ENCODE measurements around the gene CLIC3.

Gene CLIC3

DNA sequence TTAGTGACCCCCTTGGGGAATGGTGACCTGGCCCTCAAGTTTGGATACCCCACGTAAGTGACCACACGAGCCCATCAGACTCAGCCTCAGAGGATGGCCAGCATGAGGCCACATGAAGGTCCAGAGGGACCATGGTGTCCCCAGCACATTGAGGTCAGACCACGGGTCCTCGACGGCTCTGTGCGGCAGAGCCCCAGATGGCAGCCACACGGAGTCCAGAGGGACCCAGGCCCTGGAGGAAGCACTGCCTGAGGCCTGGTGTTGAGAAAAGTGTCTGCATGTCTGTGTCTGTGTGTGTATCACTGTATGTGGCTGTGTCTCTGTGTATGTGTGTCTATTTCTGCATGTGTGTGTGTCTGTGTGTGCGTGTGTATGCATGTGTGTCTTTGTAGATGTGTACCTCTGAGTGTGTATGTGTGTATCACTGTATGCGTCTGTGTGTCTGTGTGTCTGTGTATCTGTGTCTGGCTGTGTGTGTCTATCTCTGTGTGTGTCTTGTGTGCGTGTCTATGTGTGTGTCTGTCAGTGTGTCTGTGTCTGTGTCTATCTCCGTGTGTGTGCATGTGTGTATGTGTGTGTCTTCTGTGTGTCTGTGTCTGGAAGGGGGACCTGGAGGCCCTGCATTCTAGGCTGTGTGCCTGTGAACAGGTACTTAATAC is 12.6 kb downstream of the CLIC3 start:
- in situ Hi-C loops (cut with MboI; ENCODE audit: low sequenced_read_pairs), result no loop called here

DNA sequence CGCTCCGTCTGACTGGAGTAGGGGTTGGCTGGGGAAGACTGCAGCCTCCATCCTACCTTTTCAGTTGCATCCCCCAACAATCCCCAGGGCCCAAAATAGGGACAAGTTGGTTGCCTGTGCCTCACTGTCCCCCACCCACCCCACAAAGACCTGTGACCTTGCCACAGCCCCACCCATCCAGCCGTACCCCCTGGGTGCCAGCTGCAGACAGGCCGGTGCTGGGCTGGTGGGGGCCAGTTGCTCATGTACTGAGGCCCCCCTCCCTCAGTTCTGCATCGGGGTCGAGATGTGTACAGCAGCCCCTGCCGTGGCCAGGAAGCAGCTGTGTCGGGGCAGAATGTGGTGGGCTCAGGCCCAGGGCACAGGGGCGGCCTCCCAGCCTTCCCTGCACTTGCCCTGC is 13.2 kb downstream of the CLIC3 start:
- in situ Hi-C loops (cut with MboI; ENCODE audit: low sequenced_read_pairs), result no loop called here

DNA sequence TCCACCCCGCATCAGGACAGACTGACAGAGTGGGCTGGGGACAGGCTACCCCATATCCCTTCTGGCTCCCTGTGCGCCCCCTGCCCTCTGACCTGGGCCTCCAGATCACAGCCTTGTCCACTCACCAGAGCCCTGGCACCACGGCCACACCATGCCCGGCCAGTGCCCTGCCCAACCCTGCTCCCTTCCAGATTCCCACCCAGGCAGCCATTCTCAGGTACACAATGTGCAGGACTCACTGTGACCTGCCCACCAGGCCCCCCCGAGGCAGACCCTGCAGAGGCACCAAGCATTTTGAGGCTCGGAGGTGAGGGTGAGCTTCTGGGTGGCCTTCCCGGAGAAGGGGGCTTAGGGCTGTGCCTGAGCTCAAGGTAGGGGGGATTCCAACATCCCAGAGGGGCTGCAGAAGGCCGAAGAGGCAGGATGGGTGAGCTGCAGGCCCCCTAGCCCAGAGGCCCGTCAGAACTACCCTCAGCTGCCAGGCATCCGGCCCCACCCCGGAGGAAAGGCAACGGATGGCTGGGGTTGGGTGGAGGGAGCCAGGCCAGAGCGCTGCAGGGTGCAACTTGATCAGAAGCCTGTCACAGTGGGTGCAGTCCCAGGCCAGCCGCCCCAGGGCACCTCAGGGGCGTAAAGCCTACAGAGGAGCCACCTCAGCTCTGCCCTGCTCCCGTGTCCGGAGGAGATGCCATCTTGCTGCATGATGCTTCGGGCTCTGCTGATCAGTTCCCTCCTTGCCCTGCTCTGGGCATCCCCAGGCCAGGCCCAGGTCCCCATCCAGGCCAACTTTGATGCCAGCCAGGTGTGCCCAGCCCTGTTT is 13.9 kb downstream of the CLIC3 start, which contains the start of gene LCNL1:
Gene LCNL1 (plus strand): TSS at position 762 of the 820 bp plus-strand sequence. CDS start 594 bp downstream, outside the sequence.
- in situ Hi-C loops (cut with MboI; ENCODE audit: low sequenced_read_pairs), result no loop called here

DNA sequence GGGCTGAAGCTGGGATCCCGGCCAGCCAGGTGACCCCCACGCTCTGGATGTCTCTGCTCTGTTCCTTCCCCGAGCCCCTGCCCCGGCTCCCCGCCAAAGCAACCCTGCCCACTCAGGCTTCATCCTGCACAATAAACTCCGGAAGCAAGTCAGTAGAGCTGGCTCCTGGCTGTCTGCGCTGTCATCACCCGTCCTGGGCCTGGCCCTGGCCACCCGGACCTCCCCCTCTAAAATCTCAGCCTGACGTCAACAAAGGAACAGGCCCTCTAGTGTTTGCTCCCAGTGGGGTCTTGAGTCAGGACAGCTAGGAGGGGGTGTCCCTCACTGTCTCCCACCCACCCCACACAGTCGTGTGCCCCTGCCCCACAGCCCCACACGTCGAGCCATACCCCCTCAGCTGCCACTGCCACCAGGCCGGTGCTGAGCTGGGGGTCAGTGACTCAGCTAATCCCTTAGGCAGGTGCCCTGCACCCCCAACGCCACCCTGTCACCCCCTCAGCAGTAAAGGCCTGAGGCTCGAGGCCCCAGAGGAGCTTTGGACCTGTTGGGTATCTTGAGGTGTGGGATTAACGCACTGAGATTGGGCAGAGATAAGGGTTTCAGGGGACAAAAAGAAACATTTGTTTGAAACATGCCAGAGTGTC is 14.7 kb downstream of the CLIC3 start:
- in situ Hi-C loops (cut with MboI; ENCODE audit: low sequenced_read_pairs), result no loop called here

DNA sequence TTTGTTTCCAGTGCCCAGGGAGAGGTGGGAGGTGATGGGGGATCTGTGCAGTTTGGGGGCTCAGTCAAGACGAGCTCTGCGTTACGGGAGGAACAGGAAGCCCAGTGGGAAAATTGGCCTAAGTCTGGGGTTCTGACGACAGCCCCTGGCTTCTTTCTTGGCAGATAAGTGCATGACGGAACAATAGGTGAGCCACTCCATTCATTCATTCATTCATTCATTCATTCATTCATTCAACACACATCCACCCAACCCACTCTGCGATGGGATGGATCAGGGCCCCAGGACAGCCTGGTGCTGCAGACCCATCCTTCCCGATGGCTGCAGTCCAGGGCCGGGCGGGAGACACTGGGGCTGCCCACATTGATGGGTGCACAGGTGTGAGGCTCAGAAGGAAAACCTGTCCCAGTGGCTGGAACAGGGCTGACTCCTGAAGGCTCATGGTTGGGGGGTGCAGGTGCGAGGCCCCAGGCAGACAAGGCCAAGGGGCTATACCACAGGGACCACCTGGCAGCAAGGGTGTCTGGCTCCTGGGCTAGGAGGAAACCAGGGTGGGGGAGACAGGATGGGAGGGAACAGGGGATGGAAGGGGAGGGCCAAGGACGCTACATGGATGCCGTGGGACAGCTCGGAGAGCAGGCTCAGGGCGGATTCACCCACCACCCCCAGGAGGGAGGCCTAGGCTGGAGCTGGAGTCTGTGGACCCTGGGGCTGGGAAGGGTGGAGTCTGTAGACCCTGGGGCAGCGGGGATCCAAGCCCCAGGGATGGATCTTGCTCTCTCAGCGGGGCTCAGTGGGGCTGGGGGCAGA is 15.5 kb downstream of the CLIC3 start:
- in situ Hi-C loops (cut with MboI; ENCODE audit: low sequenced_read_pairs), result no loop called here

DNA sequence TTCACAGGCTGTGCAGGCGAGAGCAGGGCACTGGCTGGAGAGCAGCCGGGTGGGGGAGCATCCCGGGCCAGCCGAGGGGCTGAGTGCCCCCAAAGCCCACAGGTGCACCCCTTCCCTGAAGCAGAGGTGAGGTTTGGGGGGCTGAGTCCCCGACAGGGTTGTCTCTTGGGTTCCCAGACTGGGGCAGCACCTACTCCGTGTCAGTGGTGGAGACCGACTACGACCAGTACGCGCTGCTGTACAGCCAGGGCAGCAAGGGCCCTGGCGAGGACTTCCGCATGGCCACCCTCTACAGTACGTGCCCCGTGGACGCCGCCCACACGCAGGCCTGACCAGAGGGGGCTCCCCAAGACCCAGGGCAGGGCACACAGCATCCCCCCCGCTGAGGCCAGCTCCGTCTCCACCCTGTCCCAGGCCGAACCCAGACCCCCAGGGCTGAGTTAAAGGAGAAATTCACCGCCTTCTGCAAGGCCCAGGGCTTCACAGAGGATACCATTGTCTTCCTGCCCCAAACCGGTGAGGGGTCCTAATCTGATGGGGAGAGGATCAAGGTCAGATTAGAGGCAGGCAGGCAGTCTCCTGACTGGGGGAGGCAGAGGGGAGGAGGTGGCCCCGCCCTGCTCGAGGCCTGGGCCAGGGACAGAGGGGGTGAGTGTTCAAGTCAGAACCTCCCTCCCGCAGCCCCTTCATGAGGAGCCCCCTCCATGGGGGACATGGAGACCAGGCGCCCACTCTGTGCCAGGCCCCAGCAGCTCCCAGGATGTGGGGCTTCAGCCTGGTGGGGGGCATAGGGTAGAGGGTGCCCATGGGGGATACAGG is 16.4 kb downstream of the CLIC3 start:
- in situ Hi-C loops (cut with MboI; ENCODE audit: low sequenced_read_pairs), result no loop called here

DNA sequence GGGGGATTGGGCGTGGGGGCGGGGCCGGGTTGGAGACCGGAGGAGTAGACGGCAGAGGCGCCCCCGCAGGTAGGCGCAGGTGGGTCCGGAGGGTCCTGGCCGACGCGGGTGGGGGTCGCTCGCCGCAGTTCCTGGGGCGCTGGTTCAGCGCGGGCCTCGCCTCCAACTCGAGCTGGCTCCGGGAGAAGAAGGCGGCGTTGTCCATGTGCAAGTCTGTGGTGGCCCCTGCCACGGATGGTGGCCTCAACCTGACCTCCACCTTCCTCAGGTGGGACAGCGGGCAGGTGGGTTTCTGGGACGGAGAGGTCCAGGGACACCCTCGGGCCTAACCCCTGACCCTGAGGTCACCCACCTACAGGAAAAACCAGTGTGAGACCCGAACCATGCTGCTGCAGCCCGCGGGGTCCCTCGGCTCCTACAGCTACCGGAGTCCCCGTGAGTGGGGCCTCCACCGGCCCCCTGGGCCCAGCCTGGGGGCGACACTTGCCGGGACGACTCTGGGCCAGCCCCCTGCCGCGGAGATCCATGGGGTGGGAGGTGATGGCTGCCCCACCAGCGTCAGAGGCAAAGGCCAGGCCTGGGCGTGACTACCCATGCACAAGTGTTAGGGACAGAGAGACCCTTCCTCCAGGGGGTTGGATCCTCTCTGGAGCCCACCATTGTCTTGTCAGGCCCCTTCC is 17.4 kb downstream of the CLIC3 start:
- in situ Hi-C loops (cut with MboI; ENCODE audit: low sequenced_read_pairs), result no loop called here

DNA sequence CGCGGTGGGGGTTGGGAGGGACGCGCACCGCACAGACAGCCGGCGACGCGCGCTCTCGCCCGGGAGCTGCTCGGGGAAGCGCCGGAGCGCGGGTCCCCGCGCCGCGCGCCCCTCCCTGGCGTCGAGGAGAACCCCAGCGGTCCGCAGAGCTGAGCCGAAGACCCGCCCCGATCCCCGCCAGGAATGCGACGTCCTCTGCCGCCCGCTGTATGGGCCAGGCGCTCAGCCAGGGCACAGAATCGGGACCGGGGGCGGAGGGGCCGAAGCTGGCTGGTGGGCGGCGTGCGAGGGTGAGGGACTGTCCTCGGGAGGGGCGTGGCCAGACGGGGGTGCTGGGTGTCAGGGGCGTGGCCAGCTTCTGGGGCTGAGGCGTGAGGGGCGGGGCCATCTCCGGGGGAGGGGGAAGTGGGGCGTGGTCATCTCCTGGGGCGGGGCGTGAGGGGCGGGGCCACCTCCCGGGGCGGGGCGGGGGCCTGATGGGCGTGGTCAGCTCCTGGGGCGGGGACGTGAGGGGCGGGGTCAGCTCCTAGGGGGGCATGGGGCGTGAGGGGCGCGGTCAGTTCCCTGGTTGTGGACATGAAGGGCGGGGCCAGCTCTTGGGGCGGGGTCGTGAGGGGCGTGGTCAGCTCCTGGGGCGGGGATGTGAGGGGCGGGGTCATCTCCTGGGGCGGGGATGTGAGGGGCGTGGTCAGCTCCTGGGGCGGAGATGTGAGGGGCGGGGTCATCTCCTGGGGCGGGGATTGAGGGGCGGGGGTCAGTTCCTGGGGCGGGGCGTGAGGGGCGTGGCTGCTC is 18.1 kb downstream of the CLIC3 start:
- in situ Hi-C loops (cut with MboI; ENCODE audit: low sequenced_read_pairs), result no loop called here

DNA sequence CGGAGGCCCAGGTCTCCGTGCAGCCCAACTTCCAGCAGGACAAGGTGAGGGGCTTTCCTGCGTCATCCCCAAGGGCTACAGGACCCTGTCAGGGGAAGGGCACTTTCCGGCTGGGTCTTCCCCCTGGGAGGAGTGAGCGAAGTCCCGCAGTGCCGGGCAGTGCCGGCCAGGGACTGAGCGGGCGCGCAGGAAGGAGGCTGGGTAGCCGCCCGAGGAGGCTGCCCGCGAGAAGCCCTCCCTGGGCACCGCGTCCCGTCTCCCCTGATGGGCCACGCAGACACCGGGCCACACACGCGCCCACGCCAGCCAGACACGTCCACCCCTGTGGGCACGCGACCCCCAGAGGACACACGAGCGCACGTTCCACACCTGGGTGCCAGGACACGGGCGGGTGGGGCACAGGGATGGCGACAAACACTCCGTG is 18.7 kb downstream of the CLIC3 start:
- in situ Hi-C loops (cut with MboI; ENCODE audit: low sequenced_read_pairs), result no loop called here

DNA sequence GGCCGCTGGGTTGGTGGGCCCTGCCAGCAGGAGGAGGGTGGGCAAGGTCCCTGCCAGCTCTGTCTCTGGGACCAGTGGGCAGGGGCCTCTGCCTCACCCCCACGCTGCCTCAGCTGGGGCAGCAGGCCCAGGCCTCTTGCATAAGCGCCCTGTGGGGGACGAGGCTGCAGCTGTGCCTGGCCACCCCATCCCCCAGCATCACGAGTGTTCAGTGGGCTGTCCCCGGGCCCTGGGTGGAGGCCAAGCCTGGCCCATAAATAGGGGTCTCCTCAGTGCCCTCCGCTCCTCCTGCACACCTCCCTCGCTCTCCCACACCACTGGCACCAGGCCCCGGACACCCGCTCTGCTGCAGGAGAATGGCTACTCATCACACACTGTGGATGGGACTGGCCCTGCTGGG is 19.1 kb downstream of the CLIC3 start, which contains the start of gene PTGDS:
Gene PTGDS (plus strand): TSS at position 282 of the 400 bp plus-strand sequence. CDS start 75 bp downstream, at position 357.
- in situ Hi-C loops (cut with MboI; ENCODE audit: low sequenced_read_pairs), result no loop called here

DNA sequence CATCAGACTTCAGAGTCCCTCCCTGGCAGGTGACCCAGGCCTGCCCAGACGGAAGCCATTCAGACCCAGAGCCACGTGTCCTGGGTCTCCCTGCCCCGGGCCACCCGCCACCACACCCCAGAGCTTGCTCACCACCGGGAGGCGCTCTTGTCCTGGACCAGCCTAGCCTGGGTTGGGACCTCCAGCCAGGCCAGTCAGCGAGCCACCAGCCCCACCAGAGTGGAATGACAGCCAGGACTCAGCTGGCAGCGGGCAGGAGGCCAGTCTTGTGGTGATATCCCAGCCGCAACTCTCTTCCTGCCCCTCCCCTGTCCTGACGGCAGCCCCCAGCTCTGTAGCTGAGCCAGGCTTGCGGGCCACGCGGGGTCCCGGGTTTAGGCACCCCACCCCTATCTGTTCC is 20.7 kb downstream of the CLIC3 start:
- in situ Hi-C loops (cut with MboI; ENCODE audit: low sequenced_read_pairs), result no loop called here

DNA sequence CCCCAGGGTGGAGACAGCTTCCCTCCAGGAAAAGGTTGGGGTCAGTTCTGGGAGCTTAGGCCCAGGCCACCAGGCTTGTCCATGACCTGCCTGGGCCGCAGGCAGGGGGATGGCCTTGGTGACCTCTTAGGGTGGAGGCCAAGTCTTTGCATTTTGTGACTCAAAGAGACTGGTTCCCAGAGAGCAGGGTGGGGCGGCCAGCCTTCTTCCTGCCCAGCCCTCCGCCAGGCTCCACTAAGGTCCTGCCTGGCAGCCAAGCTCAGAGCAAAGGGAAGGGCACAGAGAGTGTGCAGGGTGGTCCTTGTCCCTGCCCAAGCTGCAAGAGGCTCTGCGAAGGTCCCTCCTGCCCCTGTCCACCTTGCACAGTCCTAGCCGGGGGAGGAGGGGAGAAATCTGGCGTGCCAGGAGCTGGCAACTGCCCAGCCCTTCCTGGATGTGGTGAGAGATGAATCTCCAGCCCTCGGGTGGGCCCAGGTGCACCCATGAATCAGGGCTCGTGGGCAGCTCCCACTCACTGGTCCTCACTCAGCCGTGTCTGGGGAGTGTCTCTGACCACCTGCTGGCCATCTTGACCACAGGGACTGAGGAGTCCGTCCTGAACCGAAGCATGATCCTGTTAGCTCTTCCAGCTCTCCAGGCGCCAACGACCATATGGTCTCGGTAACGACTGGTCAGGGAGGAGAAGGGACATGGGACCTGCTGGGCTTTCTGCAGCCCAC is 21.4 kb downstream of the CLIC3 start:
- in situ Hi-C loops (cut with MboI; ENCODE audit: low sequenced_read_pairs), result no loop called here

DNA sequence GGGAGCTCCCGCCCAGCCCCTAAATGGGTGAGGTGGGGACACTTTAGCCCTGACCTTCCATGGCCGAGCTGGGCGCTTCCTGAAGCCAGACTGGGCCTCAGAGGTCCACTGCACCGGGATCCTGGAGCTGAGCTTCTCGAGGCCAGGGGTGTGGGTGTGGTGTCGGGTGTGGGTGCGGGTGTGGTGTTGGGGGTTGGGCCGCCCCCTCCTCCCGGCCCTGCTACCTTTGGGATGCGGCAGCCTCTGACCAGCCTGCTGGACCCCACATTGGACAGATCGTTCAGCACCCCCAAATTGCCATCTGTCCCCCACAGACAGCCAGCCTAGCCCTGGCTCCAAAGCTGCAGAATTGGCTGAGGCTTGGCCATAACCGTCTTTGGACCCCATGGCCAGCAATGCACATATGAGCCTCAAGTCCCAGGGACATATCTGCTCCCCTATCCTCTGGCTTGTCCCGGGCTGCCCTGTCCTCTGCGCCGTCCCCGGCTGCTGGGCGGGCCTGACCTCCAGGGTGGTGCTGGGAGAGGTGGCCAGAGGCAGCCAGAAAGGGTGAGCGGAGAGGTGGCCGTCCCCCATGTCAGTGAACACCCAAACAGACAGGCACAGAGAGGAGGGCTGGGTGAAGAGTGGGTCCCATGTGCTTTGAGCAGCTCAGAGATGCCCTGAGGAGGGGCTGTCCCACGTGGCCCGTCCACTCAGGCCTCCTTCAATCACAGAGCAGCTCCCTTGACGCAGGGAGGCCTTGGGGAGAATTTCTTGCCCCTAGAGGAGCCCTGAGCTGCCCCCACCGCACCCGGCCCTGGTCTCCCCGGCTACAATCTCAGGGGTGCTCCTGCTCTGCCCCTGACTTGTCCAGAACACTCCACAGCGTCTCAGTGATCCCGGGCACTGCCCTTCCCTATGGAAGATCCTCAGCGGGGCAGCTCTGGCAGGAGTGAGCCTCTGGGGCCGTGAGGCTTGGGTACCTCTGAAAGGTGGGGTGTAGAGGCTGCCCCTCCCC is 22.4 kb downstream of the CLIC3 start:
- in situ Hi-C loops (cut with MboI; ENCODE audit: low sequenced_read_pairs), result no loop called here

DNA sequence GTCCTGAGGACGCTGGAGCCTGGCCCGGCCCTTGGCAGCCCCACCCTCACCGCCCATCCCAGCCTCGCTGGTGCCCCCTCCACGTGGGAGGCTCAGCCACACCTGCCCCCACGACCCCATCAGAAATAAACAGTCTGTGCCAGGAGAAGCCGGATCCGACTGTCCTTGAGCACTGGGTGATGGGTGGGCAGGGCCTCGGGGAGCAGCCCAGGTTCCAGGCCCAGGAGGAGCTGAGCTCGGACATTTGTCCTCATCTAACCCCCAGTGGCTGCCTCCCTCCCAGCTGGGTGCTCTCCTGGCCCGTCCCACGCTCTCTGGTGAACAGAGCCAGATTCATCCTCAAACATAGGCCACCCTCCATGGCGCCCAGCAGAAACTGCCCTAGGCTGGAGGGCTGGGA is 23.6 kb downstream of the CLIC3 start:
- in situ Hi-C loops (cut with MboI; ENCODE audit: low sequenced_read_pairs), result no loop called here

DNA sequence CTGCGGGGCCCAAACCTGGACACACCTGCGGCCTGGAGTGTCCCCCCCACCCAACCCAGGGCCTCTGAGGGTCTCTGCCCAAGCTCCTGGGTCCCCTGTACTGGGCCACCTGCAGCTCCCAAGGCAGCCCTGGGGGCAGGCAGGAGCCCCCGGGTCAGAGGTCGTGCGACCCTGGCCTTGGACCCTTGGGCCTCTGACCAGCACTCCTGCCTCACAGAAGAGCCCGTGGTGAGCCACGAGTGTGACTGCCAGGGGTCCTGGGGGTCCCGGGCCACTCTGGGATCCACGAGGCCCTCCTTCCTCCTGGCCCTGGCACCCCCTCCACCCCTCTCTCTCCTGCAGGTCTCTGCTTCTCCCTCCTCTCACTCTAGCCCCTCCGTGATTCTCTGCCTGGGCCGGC is 24.0 kb downstream of the CLIC3 start:
- in situ Hi-C loops (cut with MboI; ENCODE audit: low sequenced_read_pairs), result no loop called here

DNA sequence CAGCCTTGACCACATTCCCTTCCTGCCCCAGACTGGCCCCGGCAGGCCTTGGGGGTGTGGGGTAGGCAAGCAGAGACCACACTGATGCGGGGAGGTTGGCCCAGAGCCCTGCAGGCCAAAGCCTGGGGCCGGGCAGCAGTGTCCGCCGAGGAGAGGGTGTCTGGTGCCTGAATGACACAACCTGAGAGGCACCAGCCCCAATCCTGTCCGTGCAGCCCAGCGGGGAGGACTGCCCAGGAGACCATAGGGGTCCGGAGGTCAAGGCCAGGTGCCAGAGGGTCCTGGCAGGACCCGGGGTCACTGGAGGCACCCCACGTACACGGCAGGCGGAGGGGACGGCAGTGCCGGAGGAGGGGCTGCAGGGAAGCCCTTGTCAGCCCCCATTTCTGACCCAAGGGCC is 24.6 kb downstream of the CLIC3 start:
- in situ Hi-C loops (cut with MboI; ENCODE audit: low sequenced_read_pairs), result no loop called here

DNA sequence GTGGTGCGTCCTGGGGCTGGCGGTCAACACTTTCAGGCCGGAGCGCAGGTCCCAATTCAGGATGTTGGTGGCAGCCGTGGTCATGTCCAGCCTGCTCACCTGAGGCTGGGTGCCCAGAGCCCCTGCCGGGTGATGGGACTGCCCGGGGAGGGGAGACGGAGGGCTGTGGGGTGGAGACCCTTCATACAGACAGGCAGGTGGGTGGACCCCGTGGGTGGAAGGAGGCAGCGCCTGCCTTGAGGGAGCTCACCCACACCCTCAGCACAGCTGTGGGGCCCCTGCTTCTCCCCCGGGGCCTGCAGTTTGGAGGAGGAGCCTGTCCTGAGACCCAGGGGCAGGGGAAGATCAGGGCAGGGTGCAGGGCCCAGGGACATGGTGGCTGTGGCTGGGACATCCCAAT is 26.0 kb downstream of the CLIC3 start:
- in situ Hi-C loops (cut with MboI; ENCODE audit: low sequenced_read_pairs), result no loop called here
